Fibroblast of lung (primary cell): ENCODE measurements around the gene ACAP3.

ENCODE experiments used
- CTCF ChIP-seq, 2 donors: IDR thresholded peaks in 1 of 2; conservative IDR thresholded peaks in 1 of 2; 1 replicate in 1 of 2; 2 replicates in 1 of 2; pipeline ENCODE4 v1.5.1; 2011 to 2012; ENCODE audit warnings: low read length in 2 of 2, control low read depth in 1 of 2, inconsistent platforms in 1 of 2, low read depth in 1 of 2, mild to moderate bottlenecking in 1 of 2
- EZH2 ChIP-seq: IDR thresholded peaks from 2 replicates; pipeline ENCODE4 v1.5.1; 2012; ENCODE audit warnings: low read length, control low read depth, mild to moderate bottlenecking; ENCODE audit errors: missing control alignments

GRCh38 chr1:1353389-1354151, 45.8 kb upstream of the ACAP3 start:
- TF ChIP-seq CTCF (conservative IDR thresholded peaks at IDR 0.05 in 1 of 2, IDR thresholded peaks at IDR 0.05 in 1 of 2; ENCODE audit: low read depth in 1 of 2, low read length in 2 of 2) (no peak), EZH2 (no peak)
